Tibial nerve (tissue), 4 donors: ENCODE data around the gene SMIM43.

Source experiments
- EP300 ChIP-seq, 2 donors: sonication (generic); formaldehyde crosslinking; IDR thresholded peaks; one replicate each; pipeline ENCODE4 v1.6.1; 2017; ENCODE audit warnings: antibody characterized with exemption in 2 of 2, mild to moderate bottlenecking in 1 of 2
- TF ChIP-seq, protein P1 (sequence below), 5 experiments: fragments of 200-600 bp in 3 of 5; fragments of 450-650 bp in 2 of 5; sonication (generic) in 3 of 5; IDR thresholded peaks; one replicate each; pipeline ENCODE4 v1.5.1; 2016 to 2019; ENCODE audit warnings: antibody characterized with exemption in 5 of 5, mild to moderate bottlenecking in 3 of 5, moderate library complexity in 2 of 5

DNA sequence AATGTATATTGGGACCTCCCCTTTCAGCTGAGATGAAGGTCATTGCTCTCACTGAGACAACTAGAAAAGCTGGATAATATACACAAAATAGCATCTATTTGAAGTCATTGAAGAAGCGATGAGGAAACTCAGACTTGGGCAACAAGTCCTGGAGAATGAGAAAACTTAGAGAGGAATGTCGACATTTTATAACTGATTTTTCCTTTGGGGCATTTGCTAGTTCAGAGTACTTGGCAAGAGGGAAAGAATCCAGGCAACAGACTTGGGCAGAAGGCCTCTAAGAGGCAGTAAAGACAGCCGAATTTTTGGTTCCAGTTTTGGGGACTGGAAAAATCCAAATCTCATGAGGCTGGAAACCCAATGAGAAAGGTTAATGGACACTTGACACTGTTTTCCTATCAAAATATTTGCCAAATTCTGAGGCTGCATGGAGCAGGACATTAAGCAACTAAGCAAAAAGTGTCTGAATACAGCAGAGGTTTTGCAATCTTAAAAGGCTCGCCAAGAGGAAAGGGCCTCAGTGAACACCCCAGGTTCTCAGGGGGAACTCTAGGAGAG, 47.2 kb downstream of the SMIM43 start:
- TF ChIP-seq, protein P1, sequence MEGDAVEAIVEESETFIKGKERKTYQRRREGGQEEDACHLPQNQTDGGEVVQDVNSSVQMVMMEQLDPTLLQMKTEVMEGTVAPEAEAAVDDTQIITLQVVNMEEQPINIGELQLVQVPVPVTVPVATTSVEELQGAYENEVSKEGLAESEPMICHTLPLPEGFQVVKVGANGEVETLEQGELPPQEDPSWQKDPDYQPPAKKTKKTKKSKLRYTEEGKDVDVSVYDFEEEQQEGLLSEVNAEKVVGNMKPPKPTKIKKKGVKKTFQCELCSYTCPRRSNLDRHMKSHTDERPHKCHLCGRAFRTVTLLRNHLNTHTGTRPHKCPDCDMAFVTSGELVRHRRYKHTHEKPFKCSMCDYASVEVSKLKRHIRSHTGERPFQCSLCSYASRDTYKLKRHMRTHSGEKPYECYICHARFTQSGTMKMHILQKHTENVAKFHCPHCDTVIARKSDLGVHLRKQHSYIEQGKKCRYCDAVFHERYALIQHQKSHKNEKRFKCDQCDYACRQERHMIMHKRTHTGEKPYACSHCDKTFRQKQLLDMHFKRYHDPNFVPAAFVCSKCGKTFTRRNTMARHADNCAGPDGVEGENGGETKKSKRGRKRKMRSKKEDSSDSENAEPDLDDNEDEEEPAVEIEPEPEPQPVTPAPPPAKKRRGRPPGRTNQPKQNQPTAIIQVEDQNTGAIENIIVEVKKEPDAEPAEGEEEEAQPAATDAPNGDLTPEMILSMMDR (IDR thresholded peaks at IDR 0.05) = no peak
- TF ChIP-seq EP300 (IDR thresholded peaks at IDR 0.05) = peak in 1 of 2 donors; percentile 73
